ENCODE data around the gene EARS2.

- TF ChIP-seq CTCF (IDR thresholded peaks at IDR 0.05; ENCODE audit: borderline replicate concordance, extremely low read depth, low read length, poor library complexity, severe bottlenecking) (no peak), EZH2 (IDR thresholded peaks at IDR 0.05; ENCODE audit: borderline replicate concordance, low read depth, low read length, severe bottlenecking) (no peak)
Observed at GRCh38 chr16:23482778-23483177, 74.4 kb downstream of the EARS2 start.

All from DND-41 (cell line).